Lower leg skin (tissue), 4 donors: ENCODE results near the gene MTHFSD. TPM values are rescaled to one million over a fixed set of nuclear protein-coding genes. Genes with fewer than 3 reads are reported as not detected.
A peak's percentile ranks its signal among the peaks of the same experiment; 100 is the strongest.

Experiments
- DNase-seq, 2 donors: peaks; one replicate each; pipeline ENCODE4 v3.0.0-alpha.2; 2019; ENCODE audit warnings: low spot score in 2 of 2
- H3K4me3 ChIP-seq: fragments of 200-600 bp; sonication (generic); 2 replicates; pipeline ENCODE4 v1.5.1; 2017; ENCODE audit warnings: mild to moderate bottlenecking, low read depth; ENCODE audit not compliant: poor library complexity, severe bottlenecking
- POLR2A ChIP-seq, 2 donors: fragments of 450-650 bp; IDR thresholded peaks; one replicate each; pipeline ENCODE4 v1.6.1; 2016 to 2017; ENCODE audit warnings: antibody characterized with exemption in 2 of 2, mild to moderate bottlenecking in 1 of 2, moderate library complexity in 1 of 2
- WGBS, 2 donors: methylation state at CpG; one replicate each; pipeline ENCODE4 v1.1.5; 2018; 5-methylcytosine and 5-hydroxymethylcytosine counted together
- intact Hi-C: fragments of 100-400 bp; cut with DNase I; formaldehyde crosslinking; loops from one replicate; pipeline ENCODE4 v1.15.0; 2023; ENCODE audit warnings: low total_unique reads
- total RNA-seq, 4 donors: library from RNA; depleted of rRNA; stranded (reverse); fragments of >200 nt; gene quantifications; one replicate each; pipeline ENCODE4 v1.1.0, GENCODE V29; 2016
- TF ChIP-seq, protein P1 (sequence below), 3 donors: fragments of 450-650 bp; IDR thresholded peaks; one replicate each; pipeline ENCODE4 v1.5.1; 2016; ENCODE audit warnings: antibody characterized with exemption in 3 of 3, mild to moderate bottlenecking in 3 of 3, moderate library complexity in 2 of 3

Gene MTHFSD
- total RNA-seq, 4 donors from 2014 or later, result 14.5 to 34.8 (median 25.5) TPM

DNA sequence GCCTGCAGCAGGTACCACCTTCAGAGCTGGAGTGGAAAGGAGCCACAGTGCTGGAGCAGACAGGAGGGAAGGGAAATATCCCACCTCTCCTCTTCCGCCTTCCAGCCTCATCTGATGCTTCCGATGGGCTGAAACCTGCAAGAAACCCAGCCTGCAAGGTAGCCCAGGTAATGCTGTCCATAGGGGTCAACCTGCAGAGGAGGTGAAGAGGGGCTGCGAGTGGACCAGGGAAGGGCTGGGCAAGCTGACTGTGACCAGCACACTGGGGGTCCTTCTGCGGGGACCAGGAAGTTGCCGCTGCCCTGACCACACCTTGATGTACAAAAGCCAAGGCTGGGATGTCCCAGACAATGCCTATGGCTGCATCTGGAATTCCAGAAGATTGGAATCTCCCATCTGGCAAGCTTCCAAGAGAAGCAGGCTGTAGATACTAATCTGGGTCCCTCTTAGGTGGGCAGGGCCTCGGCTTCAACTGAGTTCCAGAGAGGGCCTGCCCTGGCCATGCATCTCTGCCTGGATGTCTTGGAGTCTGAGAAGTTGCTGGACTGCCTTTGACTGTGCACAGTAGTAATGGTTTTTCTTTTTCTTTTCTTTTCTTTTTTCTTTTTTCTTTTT, 29.1 kb upstream of the MTHFSD start:
- WGBS, 2 donors, result 70 to 84% methylated on average over 5 to 6 of the region's 6 CpGs

DNA sequence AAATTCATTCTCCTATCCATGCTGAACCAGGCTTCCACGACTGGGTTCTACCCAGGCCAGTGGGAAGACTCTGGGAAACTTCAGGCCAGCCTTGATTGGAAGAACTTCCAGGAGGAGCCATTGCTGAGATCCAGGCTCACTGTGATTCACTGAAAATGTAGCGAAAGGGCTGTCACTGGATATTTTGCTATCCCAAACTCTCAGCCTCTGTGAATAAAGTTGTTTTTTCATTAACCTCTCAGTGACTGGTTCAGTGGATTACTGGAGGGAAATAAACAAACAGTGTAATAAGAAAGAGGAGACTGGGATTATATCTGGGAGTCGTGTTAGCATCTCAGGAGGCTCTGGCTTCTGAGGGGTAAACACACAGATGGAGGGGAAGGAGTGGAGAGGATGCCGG, 26.4 kb upstream of the MTHFSD start:
- no peak for TF ChIP-seq POLR2A (IDR thresholded peaks at IDR 0.05)
- TF ChIP-seq, protein P1, sequence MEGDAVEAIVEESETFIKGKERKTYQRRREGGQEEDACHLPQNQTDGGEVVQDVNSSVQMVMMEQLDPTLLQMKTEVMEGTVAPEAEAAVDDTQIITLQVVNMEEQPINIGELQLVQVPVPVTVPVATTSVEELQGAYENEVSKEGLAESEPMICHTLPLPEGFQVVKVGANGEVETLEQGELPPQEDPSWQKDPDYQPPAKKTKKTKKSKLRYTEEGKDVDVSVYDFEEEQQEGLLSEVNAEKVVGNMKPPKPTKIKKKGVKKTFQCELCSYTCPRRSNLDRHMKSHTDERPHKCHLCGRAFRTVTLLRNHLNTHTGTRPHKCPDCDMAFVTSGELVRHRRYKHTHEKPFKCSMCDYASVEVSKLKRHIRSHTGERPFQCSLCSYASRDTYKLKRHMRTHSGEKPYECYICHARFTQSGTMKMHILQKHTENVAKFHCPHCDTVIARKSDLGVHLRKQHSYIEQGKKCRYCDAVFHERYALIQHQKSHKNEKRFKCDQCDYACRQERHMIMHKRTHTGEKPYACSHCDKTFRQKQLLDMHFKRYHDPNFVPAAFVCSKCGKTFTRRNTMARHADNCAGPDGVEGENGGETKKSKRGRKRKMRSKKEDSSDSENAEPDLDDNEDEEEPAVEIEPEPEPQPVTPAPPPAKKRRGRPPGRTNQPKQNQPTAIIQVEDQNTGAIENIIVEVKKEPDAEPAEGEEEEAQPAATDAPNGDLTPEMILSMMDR (IDR thresholded peaks at IDR 0.05), result no peak

More for the DNA sequence above, 29.1 kb upstream of the MTHFSD start:
- H3K4me3 ChIP-seq, result no peak overlapping the region
- TF ChIP-seq, protein P1 (IDR thresholded peaks at IDR 0.05), result no peak
- no peak for TF ChIP-seq POLR2A (IDR thresholded peaks at IDR 0.05)
- peak in 1 of 2 donors; percentile 64 for DNase-seq
- intact Hi-C loops, result no loop called here

DNA sequence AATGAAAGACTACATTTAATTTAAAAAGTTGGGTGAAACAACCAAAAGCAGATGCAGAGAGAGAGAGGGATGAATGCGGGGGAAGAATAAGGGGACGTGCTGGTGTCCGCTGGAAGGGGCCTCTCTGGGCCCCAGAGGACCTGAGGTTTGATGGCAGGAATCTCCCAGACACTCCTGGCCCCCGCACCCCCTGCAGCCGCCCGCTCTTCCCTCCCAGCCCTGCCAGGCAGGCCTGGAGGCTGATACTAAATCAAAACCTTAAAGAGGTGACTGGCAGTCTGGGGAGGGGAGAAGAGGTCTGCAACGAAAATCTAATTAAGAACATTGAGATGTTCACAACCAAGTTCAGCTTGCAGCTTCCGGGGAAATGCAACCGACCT, 25.7 kb upstream of the MTHFSD start:
- 75 to 82% methylated on average over 9 of the region's 9 CpGs for WGBS, 2 donors
- H3K4me3 ChIP-seq, result no peak overlapping the region
- TF ChIP-seq POLR2A (IDR thresholded peaks at IDR 0.05), result no peak
- TF ChIP-seq, protein P1 (IDR thresholded peaks at IDR 0.05), result no peak
- intact Hi-C loops, result no loop called here
- peak in 1 of 2 donors; percentile 48 for DNase-seq

More for the DNA sequence above, 26.4 kb upstream of the MTHFSD start:
- intact Hi-C loops, result no loop called here
- DNase-seq, result peak in 1 of 2 donors; percentile 28
- 62 to 70% methylated on average over 4 of the region's 4 CpGs for WGBS, 2 donors
- H3K4me3 ChIP-seq, result no peak overlapping the region

DNA sequence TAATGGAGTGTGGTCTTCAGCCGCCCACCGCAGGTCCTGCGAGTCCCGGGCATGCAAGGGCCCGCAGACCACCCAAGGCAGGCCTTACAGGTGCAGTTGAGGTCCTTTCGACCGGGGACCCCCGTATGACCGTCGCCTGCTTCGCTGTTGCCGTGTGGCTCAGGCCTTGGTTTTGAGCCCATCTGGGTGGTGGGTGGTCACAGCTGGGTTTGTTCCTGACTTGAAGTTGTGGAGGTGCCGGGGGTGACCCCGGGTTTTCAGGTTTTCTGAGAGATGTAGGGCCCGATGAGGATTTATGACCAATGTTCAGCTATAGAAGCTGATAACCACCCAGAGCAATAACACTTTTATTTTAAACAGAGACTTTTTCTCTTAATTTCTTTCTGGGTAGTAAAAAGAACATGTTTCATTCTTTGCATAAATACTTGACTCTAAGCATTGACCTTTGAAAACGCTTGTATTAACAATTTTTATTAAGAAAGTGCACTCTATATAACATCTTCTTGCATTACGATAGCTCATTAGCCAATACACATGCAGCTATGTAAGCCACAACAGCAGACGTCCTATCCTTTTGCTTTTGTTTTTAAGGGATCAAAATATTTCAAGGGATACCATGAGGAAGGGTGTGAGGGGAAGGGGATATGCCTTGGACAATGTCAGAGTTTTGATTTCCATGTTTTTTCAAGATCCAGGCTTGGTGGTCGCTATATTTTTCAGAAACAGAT, 25.2 kb upstream of the MTHFSD start:
- 60 to 66% methylated on average over 16 to 19 of the region's 19 CpGs for WGBS, 2 donors
- intact Hi-C loops, result no loop called here
- H3K4me3 ChIP-seq, result no peak overlapping the region
- no peak for DNase-seq
- TF ChIP-seq, protein P1 (IDR thresholded peaks at IDR 0.05), result no peak
- no peak for TF ChIP-seq POLR2A (IDR thresholded peaks at IDR 0.05)

DNA sequence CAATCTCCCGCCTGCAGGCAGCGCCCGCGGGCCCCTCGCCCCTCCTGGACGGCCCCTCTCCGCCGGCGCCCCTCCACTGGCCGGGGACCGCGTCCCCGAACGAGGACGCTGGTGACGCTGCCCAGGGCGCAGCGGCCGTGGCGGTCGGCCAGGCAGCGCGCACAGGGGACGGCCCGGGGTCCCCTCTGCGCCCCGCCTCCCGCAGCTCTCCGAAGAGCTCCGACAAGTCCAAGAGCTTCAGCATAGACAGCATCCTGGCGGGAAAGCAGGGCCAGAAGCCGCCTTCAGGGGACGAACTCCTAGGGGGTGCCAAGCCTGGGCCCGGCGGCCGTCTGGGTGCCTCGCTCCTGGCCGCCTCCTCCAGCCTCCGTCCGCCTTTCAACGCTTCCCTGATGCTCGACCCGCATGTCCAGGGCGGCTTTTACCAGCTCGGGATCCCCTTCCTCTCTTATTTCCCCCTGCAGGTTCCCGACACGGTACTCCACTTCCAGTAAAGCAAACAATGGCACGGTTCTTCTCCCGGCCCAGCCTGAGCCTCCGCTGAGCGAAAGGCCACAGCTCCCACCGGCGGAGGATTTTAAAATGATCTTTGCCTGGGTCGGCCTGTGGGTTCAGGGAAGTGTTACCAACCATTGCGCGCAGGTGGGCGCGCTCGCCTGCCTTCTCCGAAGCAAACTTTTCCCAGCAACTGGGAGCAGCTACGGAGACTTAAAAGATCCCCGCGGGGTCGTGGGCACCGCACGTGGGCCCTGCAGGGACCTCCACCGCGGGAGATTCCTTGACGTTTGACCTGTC, 24.4 kb upstream of the MTHFSD start:
- 7 to 23% methylated on average over 34 to 43 of the region's 69 CpGs for WGBS, 2 donors
- no peak overlapping the region for H3K4me3 ChIP-seq
- intact Hi-C loops, result no loop called here
- peak in 1 of 2 donors; percentile 65 for DNase-seq
- TF ChIP-seq POLR2A (IDR thresholded peaks at IDR 0.05), result no peak
- TF ChIP-seq, protein P1 (IDR thresholded peaks at IDR 0.05), result no peak
